Calu3 (cell line): Measurements from ENCODE around the gene SEMG2. TPM values are rescaled to one million over a fixed set of nuclear protein-coding genes. Genes with fewer than 3 reads are reported as not detected.

Source experiments
- BruUV-seq: library from RNA; stranded (reverse); fragments of 400-500 nt; replicated peaks from 2 replicates; lab custom pipeline; 2021; lab: Mats Ljungman, UMichigan
- CTCF ChIA-PET: fragments of 300-600 bp; sonication (Branson Sonifier 250); formaldehyde crosslinking; loops from one replicate; lab custom pipeline; 2022; ENCODE audit warnings: antibody characterized with exemption; lab: Charles Lee
- DNase-seq: peaks from one replicate; pipeline ENCODE4 v3.0.0; 2022
- H3K27ac Mint-ChIP-seq: one replicate; pipeline ENCODE4 v1.8.0; 2022; ENCODE audit warnings: mixed read lengths; ENCODE audit not compliant: unreplicated experiment
- H3K27me3 Mint-ChIP-seq: one replicate; pipeline ENCODE4 v1.8.0; 2022; ENCODE audit warnings: mixed read lengths; ENCODE audit not compliant: unreplicated experiment
- H3K36me3 Mint-ChIP-seq: one replicate; pipeline ENCODE4 v1.8.0; 2022; ENCODE audit warnings: mild to moderate bottlenecking, moderate library complexity, mixed read lengths; ENCODE audit not compliant: insufficient read depth, unreplicated experiment
- H3K4me1 Mint-ChIP-seq: one replicate; pipeline ENCODE4 v1.8.0; 2022; ENCODE audit warnings: mild to moderate bottlenecking, low read depth, mixed read lengths; ENCODE audit not compliant: unreplicated experiment
- H3K4me3 Mint-ChIP-seq: one replicate; pipeline ENCODE4 v1.8.0; 2022; ENCODE audit warnings: mild to moderate bottlenecking, low read depth, moderate library complexity, mixed read lengths; ENCODE audit not compliant: unreplicated experiment
- H3K9me3 Mint-ChIP-seq: one replicate; pipeline ENCODE4 v1.8.0; 2022; ENCODE audit warnings: low read depth, mixed read lengths; ENCODE audit not compliant: unreplicated experiment
- intact Hi-C: fragments of 100-400 bp; cut with micrococcal nuclease; formaldehyde crosslinking; loops from one replicate; pipeline ENCODE4 v1.10.0; 2022; ENCODE audit not compliant: unreplicated experiment
- total RNA-seq: library from RNA; stranded (reverse); gene quantifications from 2 replicates; pipeline ENCODE4 v1.2.3, GENCODE V29; 2022
- TF ChIP-seq, protein P1 (sequence below): fragments of 200-600 bp; IDR thresholded peaks from one replicate; pipeline ENCODE4 v1.8.0; 2022; ENCODE audit warnings: antibody characterized with exemption; ENCODE audit not compliant: unreplicated experiment

Gene SEMG2
- total RNA-seq, 1 experiment from 2014 or later: not detected

DNA sequence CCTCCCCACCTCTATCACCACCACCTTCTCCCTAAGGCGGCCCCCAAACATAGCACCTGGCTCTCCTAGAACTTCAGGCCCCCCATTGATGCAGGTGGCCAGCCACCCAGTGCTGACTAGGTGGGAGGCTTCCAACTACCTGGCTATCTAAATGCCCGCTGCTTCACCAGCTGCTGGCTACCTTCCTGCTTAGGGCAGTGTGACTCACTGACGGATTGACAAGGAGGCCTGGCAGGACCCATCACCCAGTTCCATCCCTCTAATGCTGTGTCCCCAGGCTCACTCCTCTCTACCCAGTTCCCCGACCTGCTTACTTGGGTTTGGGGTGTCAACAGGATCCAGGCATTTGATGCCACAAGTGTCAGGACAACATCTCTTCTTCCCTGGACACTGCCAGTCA, 32.1 kb downstream of the SEMG2 start:
- TF ChIP-seq, protein P1, sequence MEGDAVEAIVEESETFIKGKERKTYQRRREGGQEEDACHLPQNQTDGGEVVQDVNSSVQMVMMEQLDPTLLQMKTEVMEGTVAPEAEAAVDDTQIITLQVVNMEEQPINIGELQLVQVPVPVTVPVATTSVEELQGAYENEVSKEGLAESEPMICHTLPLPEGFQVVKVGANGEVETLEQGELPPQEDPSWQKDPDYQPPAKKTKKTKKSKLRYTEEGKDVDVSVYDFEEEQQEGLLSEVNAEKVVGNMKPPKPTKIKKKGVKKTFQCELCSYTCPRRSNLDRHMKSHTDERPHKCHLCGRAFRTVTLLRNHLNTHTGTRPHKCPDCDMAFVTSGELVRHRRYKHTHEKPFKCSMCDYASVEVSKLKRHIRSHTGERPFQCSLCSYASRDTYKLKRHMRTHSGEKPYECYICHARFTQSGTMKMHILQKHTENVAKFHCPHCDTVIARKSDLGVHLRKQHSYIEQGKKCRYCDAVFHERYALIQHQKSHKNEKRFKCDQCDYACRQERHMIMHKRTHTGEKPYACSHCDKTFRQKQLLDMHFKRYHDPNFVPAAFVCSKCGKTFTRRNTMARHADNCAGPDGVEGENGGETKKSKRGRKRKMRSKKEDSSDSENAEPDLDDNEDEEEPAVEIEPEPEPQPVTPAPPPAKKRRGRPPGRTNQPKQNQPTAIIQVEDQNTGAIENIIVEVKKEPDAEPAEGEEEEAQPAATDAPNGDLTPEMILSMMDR: no peak
- Mint-ChIP-seq H3K36me3 (peaks cover 16% of the 10 kb centered on the region), H3K27ac (peak overlapping the region; percentile 77), H3K27me3 (no peaks in the 10 kb centered on the region), H3K4me3 (peak overlapping the region; percentile 57), H3K9me3 (no peaks in the 10 kb centered on the region), H3K4me1 (peaks cover 49% of the 10 kb centered on the region)
- BruUV-seq: no TSS peak
- intact Hi-C loops: loop anchor here (5.0 kb wide), 1 partner anchor 39 kb away; no protein-coding TSS in a partner anchor
- DNase-seq: peak; percentile 54
- CTCF ChIA-PET: interaction anchor here (1.8 to 3.1 kb wide), 3 partner anchors 15 to 40 kb away, joined by 5 to 26 read pairs (median 15); no protein-coding TSS in a partner anchor

DNA sequence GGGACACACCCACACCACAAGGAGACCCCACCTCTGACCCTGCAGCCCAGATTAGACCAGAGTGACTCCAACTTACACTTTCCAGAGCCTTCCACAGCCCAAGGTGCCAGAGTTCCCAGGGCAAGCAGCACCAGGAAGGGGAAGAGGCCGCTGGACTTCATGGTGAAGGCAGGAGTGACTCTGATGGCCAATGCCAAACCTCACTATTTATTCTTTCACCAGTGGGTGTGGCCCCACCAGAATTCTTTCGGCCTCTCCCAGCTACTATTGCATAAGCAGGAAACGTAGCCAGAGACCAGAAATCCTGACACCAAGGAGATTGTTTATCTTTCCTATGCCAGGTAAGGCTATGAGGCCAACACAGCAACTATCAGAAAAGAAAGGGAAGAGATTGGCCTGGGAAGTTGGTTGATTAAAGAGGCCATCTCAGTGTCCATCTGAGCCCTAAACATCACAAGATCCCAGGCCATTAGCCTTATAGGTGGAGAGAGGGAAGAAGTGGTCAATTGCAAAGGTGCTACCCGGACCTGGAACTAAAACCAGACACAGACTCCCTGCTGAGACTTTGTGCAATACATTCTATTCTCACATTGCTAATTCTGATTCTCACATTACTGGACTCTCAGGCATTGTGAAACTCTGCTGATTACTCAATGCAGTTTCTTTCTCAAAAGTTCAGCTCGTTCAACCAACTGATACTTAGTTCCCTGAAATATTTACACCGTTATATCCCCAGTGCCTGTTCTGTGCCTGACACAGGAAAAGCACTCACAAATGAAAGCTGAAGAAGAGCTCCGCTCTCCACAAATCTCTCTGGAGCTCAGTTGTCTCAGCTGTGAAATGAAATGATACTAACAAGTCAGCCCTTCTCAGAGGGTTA, 33.5 kb downstream of the SEMG2 start, which contains the start of gene SLPI:
Gene SLPI (minus strand): TSS at position 182 of the 880 bp plus-strand sequence. CDS start 21 bp downstream, at position 161.
- TF ChIP-seq, protein P1: no peak
- Mint-ChIP-seq H3K9me3 (no peaks in the 10 kb centered on the region), H3K4me1 (peaks cover 42% of the 10 kb centered on the region), H3K36me3 (peaks cover 16% of the 10 kb centered on the region), H3K27ac (peak within 1 kb of the TSS; percentile 77), H3K27me3 (no peaks in the 10 kb centered on the region), H3K4me3 (peak within 1 kb of the TSS; percentile 57)
- BruUV-seq: TSS peak; percentile 85
- intact Hi-C loops: loop anchor here (5.0 kb wide), 1 partner anchor 38 kb away; no protein-coding TSS in a partner anchor
- CTCF ChIA-PET: interaction anchor here (0.6 to 3.1 kb wide), 12 partner anchors 9 to 131 kb away, joined by 3 to 26 read pairs (median 6); partner anchors contain the start of gene PI3
- peak; percentile 91 for DNase-seq

DNA sequence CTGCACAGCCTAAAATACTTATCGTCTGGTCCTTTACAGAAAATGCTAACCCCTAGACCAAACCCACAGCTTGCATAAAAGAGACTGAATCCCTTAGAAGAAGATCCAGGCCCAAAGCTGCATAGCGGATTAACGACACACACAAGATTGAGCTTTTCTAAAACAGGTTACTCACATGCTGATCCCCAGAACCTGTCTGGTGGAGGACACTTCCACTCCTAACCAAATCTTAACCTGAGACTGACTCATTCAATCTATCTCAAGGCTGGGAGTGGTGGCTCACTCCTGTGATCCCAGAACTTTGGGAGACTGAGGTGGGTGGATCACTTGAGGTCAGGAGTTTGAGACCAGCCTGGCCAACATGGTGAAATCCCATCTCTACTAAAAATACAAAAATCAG, 36.0 kb downstream of the SEMG2 start:
- Mint-ChIP-seq H3K27ac (no peak overlapping the region), H3K4me3 (no peak overlapping the region), H3K4me1 (peaks cover 37% of the 10 kb centered on the region), H3K9me3 (no peaks in the 10 kb centered on the region), H3K36me3 (peaks cover 16% of the 10 kb centered on the region), H3K27me3 (no peaks in the 10 kb centered on the region)
- CTCF ChIA-PET: no interaction called here
- DNase-seq: no peak
- no TSS peak for BruUV-seq
- TF ChIP-seq, protein P1: no peak
- intact Hi-C loops: no loop called here

DNA sequence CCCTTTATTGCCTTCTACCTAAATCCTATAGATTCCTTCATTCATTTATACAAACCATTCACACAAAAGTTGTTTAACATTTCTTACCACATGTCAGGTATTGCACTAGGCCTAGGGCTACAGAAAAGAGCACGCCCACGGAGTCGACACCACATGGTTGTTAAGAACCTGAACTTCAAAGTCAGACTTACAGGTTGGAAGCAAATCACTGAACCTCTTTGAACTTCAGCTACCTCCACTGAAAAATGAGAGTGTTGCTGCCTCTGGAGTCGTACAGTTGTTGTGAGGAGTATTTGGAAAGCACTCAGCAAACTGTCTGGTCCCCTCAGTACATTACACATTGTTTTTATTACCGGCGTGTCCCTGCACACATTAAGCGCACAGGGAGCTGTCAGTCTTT, 36.5 kb downstream of the SEMG2 start:
- CTCF ChIA-PET: no interaction called here
- no peak overlapping the region for H3K27ac Mint-ChIP-seq
- BruUV-seq: no TSS peak
- intact Hi-C loops: no loop called here
- H3K4me1 Mint-ChIP-seq: peaks cover 33% of the 10 kb centered on the region
- H3K9me3 Mint-ChIP-seq: no peaks in the 10 kb centered on the region
- peaks cover 16% of the 10 kb centered on the region for H3K36me3 Mint-ChIP-seq
- H3K4me3 Mint-ChIP-seq: no peak overlapping the region
- H3K27me3 Mint-ChIP-seq: no peaks in the 10 kb centered on the region
- DNase-seq: no peak
- TF ChIP-seq, protein P1: no peak
